B cell (primary cell): ENCODE results near the gene MRPS25. TPM values are rescaled to one million over a fixed set of nuclear protein-coding genes. Genes with fewer than 3 reads are reported as not detected.

ENCODE experiments used
- ATAC-seq: fragments of 200-7000 bp; cut with Tn5 transposase; one replicate; pipeline ENCODE4 v1.10.0; 2021; ENCODE audit warnings: low read depth, mild to moderate bottlenecking, moderate number of reproducible peaks, moderate library complexity
- CTCF ChIA-PET: fragments of 350-600 bp; sonication (Branson Sonifier 250); formaldehyde crosslinking; loops from one replicate; lab custom pipeline; 2021; ENCODE audit warnings: antibody characterized with exemption, inconsistent platforms; lab: Charles Lee
- POLR2A ChIA-PET: fragments of 350-600 bp; sonication (Branson Sonifier 250); formaldehyde crosslinking; loops from one replicate; lab custom pipeline; 2021; ENCODE audit warnings: antibody characterized with exemption; lab: Charles Lee
- DNase-seq: peaks from one replicate; pipeline ENCODE4 v3.0.0; 2013
- H2AFZ ChIP-seq: 2 replicates; pipeline ENCODE4 v1.6.1; 2012; ENCODE audit warnings: mild to moderate bottlenecking, low read depth, low read length; ENCODE audit not compliant: insufficient read depth, poor library complexity, severe bottlenecking
- H3K27ac ChIP-seq, 2 donors: 1 replicate in 1 of 2; 2 replicates in 1 of 2; pipeline ENCODE4 v1.5.1; 2012 to 2013; ENCODE audit warnings: low read length in 2 of 2, mild to moderate bottlenecking in 2 of 2, moderate library complexity in 1 of 2
- H3K27me3 ChIP-seq, 4 experiments: fragments of 200-600 bp in 1 of 4; sonication (generic) in 1 of 4; replicated peaks in 1 of 4; 1 replicate in 2 of 4; 2 replicates in 2 of 4; pipeline versions ENCODE4 v1.6.1 to v1.7.0; 2013 to 2016; ENCODE audit warnings: low read length in 3 of 4, mild to moderate bottlenecking in 2 of 4, mixed read lengths in 1 of 4, moderate library complexity in 1 of 4; ENCODE audit not compliant: insufficient read depth in 4 of 4, control insufficient read depth in 3 of 4; ENCODE audit errors: control extremely low read depth in 1 of 4
- H3K36me3 ChIP-seq, 2 experiments: replicated peaks in 1 of 2; 1 replicate in 1 of 2; 2 replicates in 1 of 2; pipeline versions ENCODE4 v1.6.1 to v1.7.1; 2013; ENCODE audit warnings: low read length in 1 of 2; ENCODE audit not compliant: insufficient read depth in 2 of 2, control insufficient read depth in 1 of 2; ENCODE audit errors: control extremely low read depth in 1 of 2, extremely low read depth in 1 of 2
- H3K4me1 ChIP-seq, 2 donors: fragments of 200-600 bp in 1 of 2; sonication (generic) in 1 of 2; 1 replicate in 1 of 2; 2 replicates in 1 of 2; pipeline versions ENCODE4 v1.5.1 to v1.6.1; 2013 to 2017; ENCODE audit warnings: low read length in 2 of 2; ENCODE audit not compliant: control insufficient read depth in 2 of 2, insufficient read depth in 2 of 2
- H3K4me2 ChIP-seq: replicated peaks from 2 replicates; pipeline ENCODE3; 2012; ENCODE audit warnings: mild to moderate bottlenecking, low read depth, low read length; ENCODE audit not compliant: poor library complexity, severe bottlenecking
- H3K4me3 ChIP-seq, 5 experiments: fragments of 200-600 bp in 1 of 5; sonication (generic) in 1 of 5; 1 replicate in 3 of 5; 2 replicates in 2 of 5; pipeline versions ENCODE4 v1.5.1 to v1.7.0; 2011 to 2016; ENCODE audit warnings: low read length in 4 of 5, mild to moderate bottlenecking in 4 of 5, low read depth in 2 of 5, control low read depth in 1 of 5, moderate library complexity in 1 of 5; ENCODE audit not compliant: insufficient read depth in 1 of 5; ENCODE audit errors: control extremely low read depth in 1 of 5, extremely low read depth in 1 of 5
- H3K79me2 ChIP-seq: fragments of 200-600 bp; sonication (generic); one replicate; pipeline ENCODE4 v1.6.0; 2016; ENCODE audit warnings: low read length; ENCODE audit not compliant: control insufficient read depth, insufficient read depth
- H3K9ac ChIP-seq: fragments of 200-600 bp; sonication (generic); 2 replicates; pipeline ENCODE4 v1.6.1; 2017; ENCODE audit warnings: mild to moderate bottlenecking, low read length, moderate library complexity
- H3K9me3 ChIP-seq, 3 donors: one replicate each; pipeline versions ENCODE4 v1.6.1 to v1.7.1; 2013; ENCODE audit warnings: low read length in 2 of 3; ENCODE audit not compliant: control insufficient read depth in 2 of 3, insufficient read depth in 1 of 3; ENCODE audit errors: control extremely low read depth in 1 of 3
- H4K20me1 ChIP-seq: 2 replicates; pipeline ENCODE4 v1.6.0; 2012; ENCODE audit warnings: mild to moderate bottlenecking, low read length; ENCODE audit not compliant: insufficient read depth, control insufficient read depth, poor library complexity, severe bottlenecking
- H3K27ac Mint-ChIP-seq: one replicate; pipeline ENCODE4 v1.8.0; 2021; ENCODE audit warnings: mixed read lengths
- H3K27me3 Mint-ChIP-seq: one replicate; pipeline ENCODE4 v1.8.0; 2021; ENCODE audit warnings: mixed read lengths
- H3K4me1 Mint-ChIP-seq: one replicate; pipeline ENCODE4 v1.8.0; 2021; ENCODE audit warnings: mixed read lengths
- H3K4me3 Mint-ChIP-seq: one replicate; pipeline ENCODE4 v1.8.0; 2021; ENCODE audit warnings: mixed read lengths
- H3K9me3 Mint-ChIP-seq: one replicate; pipeline ENCODE4 v1.8.0; 2022; ENCODE audit warnings: mixed read lengths; ENCODE audit not compliant: insufficient read depth
- EZH2 ChIP-seq: IDR thresholded peaks from 2 replicates; pipeline ENCODE4 v1.6.1; 2012; ENCODE audit warnings: borderline replicate concordance, low read depth, mild to moderate bottlenecking, moderate library complexity, low read length; ENCODE audit not compliant: insufficient read depth, poor library complexity, severe bottlenecking
- WGBS: methylation state at CpG from one replicate; pipeline ENCODE4 v1.1.5; 2013; ENCODE audit warnings: missing lambda C conversion rate; ENCODE audit not compliant: insufficient coverage; 5-methylcytosine and 5-hydroxymethylcytosine counted together
- intact Hi-C: fragments of 100-400 bp; cut with micrococcal nuclease; formaldehyde crosslinking; loops from one replicate; pipeline ENCODE4 v1.10.0; 2022
- polyA plus RNA-seq: library from polyadenylated mRNA; depleted of rRNA; stranded (reverse); fragments of >200 nt; gene quantifications from 2 replicates; pipeline ENCODE4 v1.2.3, GENCODE V29; 2012
- total RNA-seq, 2 donors: library from RNA; stranded (reverse); fragments of 120-200 nt in 1 of 2; gene quantifications; 1 replicate in 1 of 2; 2 replicates in 1 of 2; pipeline versions ENCODE4 v1.2.3 to v1.2.4, GENCODE V29; 2013 to 2022
- TF ChIP-seq, protein P1 (sequence below): fragments of 200-600 bp; IDR thresholded peaks from one replicate; pipeline ENCODE4 v1.8.0; 2022; ENCODE audit warnings: antibody characterized with exemption, mild to moderate bottlenecking

The MRPS25 gene
- total and polyA plus RNA-seq, 2 donors (not counting 1 experiment from before 2014, with no cell fraction given): 94.9 to 105 TPM

GRCh38 chr3:15094187-15094875 is 29.2 kb upstream of the MRPS25 start:
- Histone ChIP-seq H3K9ac (no peak overlapping the region), H3K4me2 (no peak overlapping the region), H3K27me3 (no peaks in the 10 kb centered on the region), H2AFZ (no peak overlapping the region), H3K27ac (no peak overlapping the region), H3K36me3 (peaks cover 3 to 49% of the 10 kb centered on the region in 2 experiments), H3K79me2 (peaks cover 43% of the 10 kb centered on the region), H4K20me1 (peaks cover 22% of the 10 kb centered on the region), H3K4me3 (no peak overlapping the region), H3K9me3 (no peaks in the 10 kb centered on the region), H3K4me1 (peaks cover 8 to 16% of the 10 kb centered on the region in 2 donors)
- ATAC-seq (no peak), DNase-seq (no peak)
- POLR2A ChIA-PET: no interaction called here
- no peak for TF ChIP-seq EZH2
- TF ChIP-seq, protein P1, sequence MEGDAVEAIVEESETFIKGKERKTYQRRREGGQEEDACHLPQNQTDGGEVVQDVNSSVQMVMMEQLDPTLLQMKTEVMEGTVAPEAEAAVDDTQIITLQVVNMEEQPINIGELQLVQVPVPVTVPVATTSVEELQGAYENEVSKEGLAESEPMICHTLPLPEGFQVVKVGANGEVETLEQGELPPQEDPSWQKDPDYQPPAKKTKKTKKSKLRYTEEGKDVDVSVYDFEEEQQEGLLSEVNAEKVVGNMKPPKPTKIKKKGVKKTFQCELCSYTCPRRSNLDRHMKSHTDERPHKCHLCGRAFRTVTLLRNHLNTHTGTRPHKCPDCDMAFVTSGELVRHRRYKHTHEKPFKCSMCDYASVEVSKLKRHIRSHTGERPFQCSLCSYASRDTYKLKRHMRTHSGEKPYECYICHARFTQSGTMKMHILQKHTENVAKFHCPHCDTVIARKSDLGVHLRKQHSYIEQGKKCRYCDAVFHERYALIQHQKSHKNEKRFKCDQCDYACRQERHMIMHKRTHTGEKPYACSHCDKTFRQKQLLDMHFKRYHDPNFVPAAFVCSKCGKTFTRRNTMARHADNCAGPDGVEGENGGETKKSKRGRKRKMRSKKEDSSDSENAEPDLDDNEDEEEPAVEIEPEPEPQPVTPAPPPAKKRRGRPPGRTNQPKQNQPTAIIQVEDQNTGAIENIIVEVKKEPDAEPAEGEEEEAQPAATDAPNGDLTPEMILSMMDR: no peak
- intact Hi-C loops: no loop called here
- Mint-ChIP-seq H3K4me1 (peaks cover 21% of the 10 kb centered on the region), H3K4me3 (no peak overlapping the region), H3K9me3 (no peaks in the 10 kb centered on the region), H3K27ac (no peak overlapping the region), H3K27me3 (no peaks in the 10 kb centered on the region)
- CTCF ChIA-PET: interaction anchor here (2.2 kb wide), 1 partner anchor 14 kb away, joined by 8 read pairs; no protein-coding TSS in a partner anchor
- 93% methylated on average over 2 of the region's 5 CpGs for WGBS

DNA sequence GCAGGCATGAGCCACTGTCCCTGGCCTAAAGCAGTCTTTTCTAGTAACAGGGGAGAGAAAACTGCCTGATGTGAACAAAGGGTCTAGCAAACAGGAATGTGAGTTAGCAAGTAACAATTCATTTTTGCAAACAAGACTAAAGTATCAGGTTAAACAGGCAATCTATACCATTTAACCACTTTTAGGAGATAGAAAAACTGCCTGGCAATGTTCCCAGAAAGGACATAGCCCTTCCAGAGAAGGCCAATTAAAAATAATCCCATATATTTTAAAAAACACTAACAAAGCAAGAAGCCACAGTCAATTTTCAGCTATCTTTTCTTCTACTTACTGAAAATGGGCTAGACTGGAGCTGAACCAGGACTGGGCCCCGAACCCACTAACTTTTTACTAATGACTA is 27.6 kb upstream of the MRPS25 start:
- WGBS: 93% methylated on average over 1 of the region's 1 CpG
- H3K9me3 Mint-ChIP-seq: no peaks in the 10 kb centered on the region
- POLR2A ChIA-PET: no interaction called here

More for the DNA sequence above, 27.6 kb upstream of the MRPS25 start:
- Mint-ChIP-seq H3K4me1 (peaks cover 6% of the 10 kb centered on the region), H3K27me3 (no peaks in the 10 kb centered on the region), H3K4me3 (no peak overlapping the region), H3K27ac (no peak overlapping the region)
- Histone ChIP-seq H3K9ac (no peak overlapping the region), H3K4me1 (peaks cover 3 to 6% of the 10 kb centered on the region in 2 donors), H3K4me2 (no peak overlapping the region), H3K9me3 (no peaks in the 10 kb centered on the region), H3K27me3 (no peaks in the 10 kb centered on the region), H3K27ac (no peak overlapping the region), H3K4me3 (no peak overlapping the region), H3K36me3 (peaks cover 3 to 57% of the 10 kb centered on the region in 2 experiments), H4K20me1 (peaks cover 17% of the 10 kb centered on the region), H2AFZ (no peak overlapping the region), H3K79me2 (peaks cover 33% of the 10 kb centered on the region)
- intact Hi-C loops: no loop called here
- DNase-seq (no peak), ATAC-seq (no peak)
- CTCF ChIA-PET: no interaction called here
- TF ChIP-seq EZH2: no peak
- TF ChIP-seq, protein P1: no peak
